Activated naive CD4-positive, alpha-beta T cell treated with anti-CD3 and anti-CD28 coated beads, Interleukin-2, amount 50 U/mL, for 72 hours (primary cell): ENCODE data around the gene RAB10. TPM values are rescaled to one million over a fixed set of nuclear protein-coding genes. Genes with fewer than 3 reads are reported as not detected.
A peak's percentile ranks its signal among the peaks of the same experiment; 100 is the strongest.
"Not testable (repeated sequence)": the region's sequence is repeated elsewhere in the genome, so short reads cannot be mapped to it uniquely, and the experiment has no call there.

Source experiments
- ATAC-seq, 2 donors: fragments of 150-1000 bp; cut with Tn5 transposase; 2 replicates each; pipeline ENCODE4 v1.10.0; 2021; ENCODE audit warnings: mild to moderate bottlenecking in 2 of 2, moderate library complexity in 2 of 2
- DNase-seq, 2 donors: peaks; one replicate each; pipeline ENCODE4 v3.0.0; 2021 to 2022; ENCODE audit warnings: low spot score in 2 of 2
- H3K27ac Mint-ChIP-seq, 2 donors: one replicate each; pipeline ENCODE4 v1.8.0; 2022; ENCODE audit warnings: mild to moderate bottlenecking in 2 of 2, mixed read lengths in 2 of 2
- H3K36me3 Mint-ChIP-seq, 2 donors: one replicate each; pipeline ENCODE4 v1.8.0; 2022; ENCODE audit warnings: mixed read lengths in 2 of 2
- H3K9me3 Mint-ChIP-seq, 2 donors: one replicate each; pipeline ENCODE4 v1.8.0; 2022; ENCODE audit warnings: mixed read lengths in 2 of 2
- total RNA-seq, 2 donors: library from RNA; stranded (reverse); gene quantifications; one replicate each; pipeline ENCODE4 v1.2.3, GENCODE V29; 2022

RAB10 gene
- total RNA-seq, result 10 to 100 TPM; 83.1 to 90.1 TPM

DNA sequence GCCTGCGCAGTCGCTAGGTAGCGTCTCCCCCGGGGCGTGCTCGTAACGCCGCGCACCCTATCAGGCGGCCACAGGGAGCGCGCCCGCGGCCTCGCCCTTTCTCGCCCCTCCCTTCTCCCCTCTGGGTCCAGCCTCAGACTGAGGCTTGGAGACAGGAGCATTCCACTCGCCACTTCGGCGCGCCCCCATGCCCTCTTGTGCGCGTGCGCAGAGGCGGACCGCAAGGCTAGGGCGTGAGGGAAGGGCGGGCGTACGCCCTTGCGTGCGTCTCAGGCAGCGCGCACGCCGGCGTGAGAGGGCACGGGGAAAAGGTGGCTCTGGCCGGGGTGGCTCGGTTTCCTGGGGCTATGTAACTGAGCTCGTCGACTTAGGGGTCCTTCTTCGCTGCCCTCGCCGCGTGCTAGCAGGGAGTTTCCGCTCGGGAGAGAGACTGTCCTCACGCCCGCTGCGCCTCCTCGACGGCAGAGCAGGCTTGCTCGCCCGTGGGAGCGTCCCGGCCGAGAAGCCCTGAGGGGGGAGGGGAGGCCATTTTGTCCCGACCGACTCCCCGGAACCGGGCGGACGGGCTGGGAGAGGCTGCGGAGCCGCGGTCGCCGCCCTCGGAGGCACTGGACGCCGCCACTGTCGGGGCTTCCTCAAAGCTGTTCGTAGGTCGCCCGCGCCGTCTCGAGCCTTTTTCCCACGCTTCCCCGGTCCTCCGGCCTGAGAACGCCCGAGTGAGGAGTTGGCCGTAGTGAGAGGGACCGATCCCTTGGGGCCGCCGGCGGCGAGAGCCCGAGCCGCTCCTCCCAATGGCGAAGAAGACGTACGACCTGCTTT, at the start of gene RAB10:
Gene RAB10, plus strand, starts transcription at position 267 of the 819 bp plus-strand sequence. Its CDS starts 525 bp downstream, at position 792.
- H3K36me3 Mint-ChIP-seq, result peaks cover 19% of the 10 kb centered on the region in 2 donors

DNA sequence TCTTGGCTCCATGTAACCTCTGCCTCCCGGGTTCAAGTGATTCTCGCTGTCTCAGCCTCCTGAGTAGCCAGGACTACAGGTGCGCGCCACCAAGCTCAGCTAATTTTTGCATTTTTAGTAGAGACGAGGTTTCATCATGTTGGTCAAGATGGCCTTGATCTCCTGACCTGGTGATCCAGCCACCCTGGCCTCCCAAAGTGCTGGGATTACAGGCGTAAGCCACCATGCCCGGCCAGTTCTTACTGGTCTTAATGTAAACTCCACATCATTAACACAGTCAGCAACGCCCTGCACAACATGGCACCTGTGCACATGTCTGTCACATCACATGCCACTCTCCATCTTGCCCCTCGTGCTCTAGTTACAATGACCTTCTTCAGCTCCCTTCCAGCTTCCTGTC, 45.8 kb upstream of the RAB10 start:
- Mint-ChIP-seq H3K27ac (no peak overlapping the region), H3K9me3 (no peaks in the 10 kb centered on the region), H3K36me3 (no peaks in the 10 kb centered on the region)
- DNase-seq, result no peak
- ATAC-seq, result no peak

More for the DNA sequence above, at the start of gene RAB10:
- Mint-ChIP-seq H3K27ac (peak within 1 kb of the TSS; percentile 94 to 96), H3K9me3 (no peaks in the 10 kb centered on the region)
- ATAC-seq (peak; percentile 84 to 90), DNase-seq (peak; percentile 99 to 100)

DNA sequence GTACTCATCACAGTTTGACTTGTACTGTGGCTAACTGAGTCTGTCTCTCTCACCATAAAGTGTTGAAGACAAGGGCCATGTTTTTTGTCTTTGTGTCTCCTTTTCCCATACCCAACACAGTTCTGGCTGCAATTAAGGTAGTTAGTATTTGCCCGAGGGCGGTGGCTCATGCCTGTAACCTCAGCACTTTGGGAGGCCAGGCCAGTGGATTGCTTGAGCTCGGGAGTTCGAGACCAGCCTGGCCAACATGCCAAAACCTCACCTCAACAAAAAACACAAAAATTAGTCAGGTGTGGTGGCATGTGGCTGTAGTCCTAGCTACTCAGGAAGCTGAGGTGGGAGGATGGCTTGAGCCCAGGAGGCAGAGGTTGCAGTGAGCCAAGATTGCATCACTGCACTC, 44.7 kb upstream of the RAB10 start:
- Mint-ChIP-seq H3K9me3 (no peaks in the 10 kb centered on the region), H3K36me3 (no peaks in the 10 kb centered on the region), H3K27ac (no peak overlapping the region)
- ATAC-seq (no peak), DNase-seq (no peak)

DNA sequence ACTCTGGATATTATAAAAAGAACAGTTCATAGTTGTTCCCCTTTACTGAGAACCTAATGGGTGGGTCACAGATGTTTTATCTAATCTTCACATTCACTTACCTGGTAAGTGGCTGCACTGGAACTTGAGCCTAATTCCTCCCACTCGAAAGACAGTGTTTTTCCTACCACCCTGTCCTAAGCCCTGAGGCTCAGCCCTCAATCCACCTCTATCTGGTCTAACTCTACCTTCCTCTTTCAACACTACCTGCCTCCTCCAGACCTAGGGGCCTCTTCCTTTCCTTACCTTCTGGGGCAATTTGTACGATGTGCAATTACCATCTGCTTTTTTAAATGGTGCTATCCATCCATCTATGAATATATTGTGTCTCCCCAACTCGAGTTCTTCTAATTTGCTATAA, 41.9 kb upstream of the RAB10 start:
- ATAC-seq (peak in 1 of 2 donors; percentile 51), DNase-seq (no peak)
- H3K9me3 Mint-ChIP-seq, result no peaks in the 10 kb centered on the region
- H3K36me3 Mint-ChIP-seq, result no peaks in the 10 kb centered on the region
- H3K27ac Mint-ChIP-seq, result no peak overlapping the region

DNA sequence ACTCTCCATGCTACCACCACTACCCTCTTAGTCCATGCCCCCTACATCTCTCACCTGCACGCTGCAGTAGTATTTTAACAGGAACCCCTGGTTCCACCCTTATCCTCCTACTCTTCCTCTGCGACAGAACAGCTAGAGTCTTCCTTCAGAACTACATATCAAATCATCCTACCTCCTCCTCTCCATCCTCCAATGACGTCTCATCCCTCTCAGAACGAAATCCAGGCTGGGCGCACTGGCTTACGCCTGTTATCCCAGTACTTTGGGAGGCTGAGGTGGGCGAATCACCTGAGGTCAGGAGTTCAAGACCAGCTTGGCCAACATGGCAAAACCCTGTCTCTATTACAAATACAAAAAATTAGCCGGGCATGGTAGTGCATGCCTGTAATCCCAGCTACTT, 41.3 kb upstream of the RAB10 start:
- Mint-ChIP-seq H3K9me3 (no peaks in the 10 kb centered on the region), H3K36me3 (no peaks in the 10 kb centered on the region), H3K27ac (no peak overlapping the region)
- DNase-seq, result no peak
- ATAC-seq, result no peak

DNA sequence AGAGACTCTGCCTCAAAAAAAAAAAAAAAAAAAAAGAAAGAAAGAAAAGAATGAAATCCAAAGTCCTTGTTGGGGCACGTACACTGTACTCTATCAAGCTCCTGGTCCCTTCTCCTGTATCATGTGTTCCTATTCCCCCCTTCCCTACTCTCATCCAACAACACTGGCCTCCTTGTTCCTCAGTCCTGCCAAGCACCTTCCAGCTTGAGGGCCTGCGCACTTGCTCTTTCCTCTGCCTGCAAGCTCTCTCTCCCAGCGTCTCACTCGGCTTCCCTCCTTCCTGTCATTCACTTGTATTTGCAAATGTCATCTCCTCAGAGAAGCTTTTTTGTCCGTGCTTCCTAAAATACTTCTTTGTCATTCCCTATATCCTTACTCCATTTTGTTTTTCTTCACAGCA, 40.8 kb upstream of the RAB10 start:
- H3K27ac Mint-ChIP-seq, result no peak overlapping the region
- DNase-seq (no peak), ATAC-seq (no peak)
- H3K9me3 Mint-ChIP-seq, result no peaks in the 10 kb centered on the region
- no peaks in the 10 kb centered on the region for H3K36me3 Mint-ChIP-seq

DNA sequence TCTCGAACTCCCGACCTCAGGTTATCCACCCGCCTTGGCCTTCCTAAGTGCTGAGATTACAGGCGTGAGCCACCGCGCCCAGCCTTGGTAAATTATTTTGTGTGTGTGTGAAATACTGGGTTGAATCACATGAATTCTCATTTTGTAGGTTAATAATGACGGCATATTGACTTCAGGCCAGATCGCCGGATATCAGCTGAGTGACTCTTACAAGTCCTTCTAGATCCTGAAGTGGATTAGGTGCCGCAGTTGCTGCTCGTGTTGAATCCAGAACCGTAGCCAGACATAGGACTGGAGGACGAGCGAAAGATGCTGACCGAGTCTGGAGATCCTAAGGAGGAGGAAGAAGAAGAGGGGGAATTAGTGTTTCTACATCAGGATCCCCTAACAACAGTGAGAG, 39.4 kb upstream of the RAB10 start:
- ATAC-seq, result no peak
- Mint-ChIP-seq H3K36me3 (no peaks in the 10 kb centered on the region), H3K9me3 (no peaks in the 10 kb centered on the region), H3K27ac (no peak overlapping the region)
- DNase-seq, result no peak

DNA sequence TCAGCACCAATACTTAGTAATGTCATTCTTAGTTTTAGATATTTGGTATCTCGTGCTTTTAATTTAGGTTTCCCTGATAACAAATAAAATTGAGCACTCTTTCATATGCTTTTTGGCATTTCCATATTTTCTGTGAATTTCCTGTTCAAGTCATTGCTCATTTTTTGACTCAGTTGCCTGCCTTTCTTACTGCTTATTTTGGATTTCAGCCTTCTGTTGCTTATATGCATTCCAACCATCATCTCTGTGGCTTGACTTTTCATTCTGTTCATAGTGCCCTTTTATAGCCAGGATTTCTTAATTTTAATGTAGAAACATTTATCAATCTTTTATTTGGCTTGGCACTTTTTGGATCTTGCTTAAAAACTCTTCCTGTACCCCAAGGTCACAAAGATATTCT, 37.0 kb upstream of the RAB10 start:
- Mint-ChIP-seq H3K36me3 (no peaks in the 10 kb centered on the region), H3K27ac (no peak overlapping the region), H3K9me3 (no peaks in the 10 kb centered on the region)
- ATAC-seq, result no peak
- DNase-seq, result no peak

DNA sequence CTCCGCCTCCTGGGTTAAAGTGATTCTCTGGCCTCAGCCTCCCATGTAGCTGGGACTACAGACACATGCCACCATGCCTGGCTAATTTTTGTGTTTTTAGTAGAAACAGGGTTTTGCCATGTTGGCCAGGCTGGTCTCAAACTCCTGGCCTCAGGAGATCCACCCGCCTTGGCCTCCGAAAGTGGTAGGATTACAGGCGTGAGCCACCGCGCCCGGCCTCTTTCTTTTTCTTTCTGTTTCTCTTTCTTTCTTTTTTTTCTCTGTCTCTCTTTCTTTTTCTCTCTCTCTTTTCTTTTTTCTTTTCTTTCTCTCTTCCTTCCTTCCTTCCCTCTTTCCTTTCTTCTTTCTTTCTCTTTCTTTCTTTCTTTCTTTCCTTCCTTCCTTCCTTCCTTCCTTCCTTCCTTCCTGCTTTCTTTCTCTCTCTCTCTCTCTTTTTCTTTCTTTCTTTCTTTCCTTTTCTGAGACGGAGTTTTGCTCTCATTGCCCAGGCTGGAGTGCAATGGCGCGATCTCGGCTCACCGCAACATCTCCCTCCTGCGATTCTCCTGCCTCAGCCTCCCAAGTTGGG, 35.0 kb upstream of the RAB10 start:
- peak overlapping the region in 1 of 2 donors; percentile 22 for H3K27ac Mint-ChIP-seq
- H3K9me3 Mint-ChIP-seq, ATAC-seq, DNase-seq, H3K36me3 Mint-ChIP-seq: not testable (repeated sequence)

DNA sequence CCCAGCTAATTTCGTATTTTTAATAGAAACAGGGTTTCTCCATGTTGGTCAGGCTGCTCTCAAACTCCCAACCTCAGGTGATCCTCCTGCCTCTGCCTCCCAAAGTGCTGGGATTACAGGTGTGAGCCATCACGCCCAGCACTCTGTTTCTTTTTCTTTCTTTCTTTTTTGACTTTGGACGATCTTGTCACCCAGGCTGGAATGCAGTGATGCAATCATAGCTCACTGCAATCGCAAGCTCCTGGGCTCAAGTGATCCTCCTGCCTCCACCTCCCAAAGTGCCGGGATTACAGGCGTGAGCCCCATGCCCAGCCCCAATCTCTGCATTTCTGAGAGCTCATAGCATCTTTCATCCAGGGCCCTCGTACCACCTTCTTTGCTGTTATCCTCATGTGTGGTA, 34.5 kb upstream of the RAB10 start:
- not testable (repeated sequence) for H3K36me3 Mint-ChIP-seq, ATAC-seq, H3K9me3 Mint-ChIP-seq, DNase-seq
- peak overlapping the region in 1 of 2 donors; percentile 37 for H3K27ac Mint-ChIP-seq

DNA sequence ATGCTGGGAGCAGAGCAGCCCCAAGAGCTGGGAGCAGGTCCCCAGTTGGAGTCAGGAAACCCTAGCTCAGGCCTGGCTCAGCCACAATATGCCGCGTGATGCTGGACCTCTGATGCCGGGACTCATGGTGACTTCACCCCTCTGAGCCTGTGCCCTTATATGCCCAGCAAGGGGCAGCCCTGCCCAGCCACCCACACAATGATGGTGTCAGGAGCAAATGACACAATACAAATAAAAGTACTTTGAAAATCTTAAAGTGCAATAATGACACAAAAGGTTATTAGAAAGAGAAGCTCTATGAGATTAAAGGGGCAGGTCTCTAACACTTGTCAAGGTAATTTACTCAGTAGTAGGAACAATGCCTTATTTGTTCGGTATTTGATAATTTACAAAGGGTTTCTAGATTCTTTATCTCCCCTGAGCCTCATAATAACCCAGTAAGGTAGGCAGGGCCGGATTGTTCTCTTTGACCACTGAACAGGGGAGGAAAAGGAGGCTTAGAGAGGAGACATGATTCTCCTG, 33.3 kb upstream of the RAB10 start:
- no peaks in the 10 kb centered on the region for H3K9me3 Mint-ChIP-seq
- no peak overlapping the region for H3K27ac Mint-ChIP-seq
- peak in 1 of 2 donors; percentile 36 for ATAC-seq
- no peaks in the 10 kb centered on the region for H3K36me3 Mint-ChIP-seq
- no peak for DNase-seq

DNA sequence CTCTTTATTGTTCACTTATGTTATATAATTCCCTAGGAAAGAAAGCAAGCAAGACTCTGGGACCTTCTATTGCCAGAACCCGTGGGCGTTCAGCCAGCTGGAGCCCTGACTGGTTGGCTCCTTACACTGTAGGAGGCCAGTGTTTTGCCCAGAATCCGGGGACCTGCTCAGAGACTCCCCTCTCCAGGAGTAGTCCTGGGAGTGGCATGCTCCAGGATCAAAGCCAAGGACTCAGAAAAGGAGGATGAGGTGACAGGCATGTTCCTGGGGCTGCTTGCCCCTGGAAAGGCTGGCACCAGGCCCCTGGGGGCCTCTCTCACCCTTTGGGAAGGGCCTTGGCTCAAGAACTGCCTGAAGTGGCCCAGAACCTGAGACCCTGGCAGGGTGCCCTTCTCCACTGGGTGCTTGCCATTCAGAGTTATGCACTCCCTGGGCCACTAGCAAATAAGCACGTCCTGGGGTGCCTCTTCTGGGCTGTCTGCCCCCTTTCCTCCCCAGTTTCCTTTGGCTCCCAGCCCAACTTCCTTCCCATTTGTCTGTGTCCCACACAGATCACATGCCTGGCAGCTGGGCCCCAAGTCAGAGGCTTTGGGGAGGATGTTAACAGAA, 32.0 kb upstream of the RAB10 start:
- H3K9me3 Mint-ChIP-seq, result no peaks in the 10 kb centered on the region
- H3K36me3 Mint-ChIP-seq, result no peaks in the 10 kb centered on the region
- no peak for ATAC-seq

DNA sequence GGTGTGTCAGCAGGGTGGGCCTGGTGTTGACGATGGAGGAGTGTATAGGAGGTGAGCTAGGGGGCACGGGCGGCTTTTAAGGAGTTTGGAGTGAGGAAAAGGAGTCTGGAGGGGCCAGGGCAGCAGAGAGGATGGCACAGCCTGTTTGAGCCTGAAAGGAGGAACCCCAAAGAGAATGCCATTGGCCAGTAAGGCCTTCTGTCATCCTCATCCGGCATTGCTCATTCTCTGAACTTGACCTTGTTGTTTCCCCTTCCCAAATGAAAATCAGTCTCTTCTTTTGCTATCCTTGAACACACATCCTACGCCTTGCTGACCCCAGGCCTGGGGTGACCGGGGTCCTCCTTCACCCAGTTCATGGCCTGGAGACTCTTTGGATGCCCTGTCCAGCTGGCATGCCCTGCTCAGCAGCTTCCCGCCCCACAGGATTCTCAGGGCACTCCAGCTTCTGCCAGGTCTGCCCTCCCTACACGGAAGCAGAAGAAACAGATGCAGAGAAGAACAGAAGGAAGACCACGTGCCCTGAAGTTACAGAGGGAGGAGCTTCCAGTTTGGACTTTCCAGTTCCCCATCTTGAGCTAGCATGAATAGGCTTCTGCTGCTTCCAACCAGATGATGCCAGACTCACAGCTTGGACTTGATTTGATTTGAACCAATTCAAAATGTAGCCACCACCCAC, 31.1 kb upstream of the RAB10 start:
- DNase-seq, result no peak
- Mint-ChIP-seq H3K27ac (no peak overlapping the region), H3K9me3 (no peaks in the 10 kb centered on the region), H3K36me3 (no peaks in the 10 kb centered on the region)
- no peak for ATAC-seq

More for the DNA sequence above, 32.0 kb upstream of the RAB10 start:
- no peak for DNase-seq
- H3K27ac Mint-ChIP-seq, result no peak overlapping the region

DNA sequence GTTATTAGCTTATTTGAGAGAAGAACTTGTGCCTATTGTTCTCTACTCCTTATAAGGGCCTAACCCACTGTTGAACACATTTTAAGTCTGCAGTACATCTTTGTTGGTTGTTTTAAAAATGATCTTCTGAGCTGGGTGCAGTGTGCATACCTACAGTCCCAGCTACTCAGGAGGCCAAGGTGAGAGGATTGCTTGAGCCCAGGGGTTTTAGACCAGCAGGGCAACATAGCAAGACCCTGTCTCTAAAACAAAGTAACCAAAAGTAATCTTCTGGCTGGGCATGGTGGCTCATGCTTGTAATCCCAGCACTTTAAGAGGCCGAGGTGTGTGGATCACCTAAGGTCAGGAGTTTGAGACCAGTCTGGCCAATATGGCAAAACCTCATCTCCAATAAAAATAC, 25.8 kb upstream of the RAB10 start:
- no peak overlapping the region for H3K27ac Mint-ChIP-seq
- no peak for ATAC-seq

DNA sequence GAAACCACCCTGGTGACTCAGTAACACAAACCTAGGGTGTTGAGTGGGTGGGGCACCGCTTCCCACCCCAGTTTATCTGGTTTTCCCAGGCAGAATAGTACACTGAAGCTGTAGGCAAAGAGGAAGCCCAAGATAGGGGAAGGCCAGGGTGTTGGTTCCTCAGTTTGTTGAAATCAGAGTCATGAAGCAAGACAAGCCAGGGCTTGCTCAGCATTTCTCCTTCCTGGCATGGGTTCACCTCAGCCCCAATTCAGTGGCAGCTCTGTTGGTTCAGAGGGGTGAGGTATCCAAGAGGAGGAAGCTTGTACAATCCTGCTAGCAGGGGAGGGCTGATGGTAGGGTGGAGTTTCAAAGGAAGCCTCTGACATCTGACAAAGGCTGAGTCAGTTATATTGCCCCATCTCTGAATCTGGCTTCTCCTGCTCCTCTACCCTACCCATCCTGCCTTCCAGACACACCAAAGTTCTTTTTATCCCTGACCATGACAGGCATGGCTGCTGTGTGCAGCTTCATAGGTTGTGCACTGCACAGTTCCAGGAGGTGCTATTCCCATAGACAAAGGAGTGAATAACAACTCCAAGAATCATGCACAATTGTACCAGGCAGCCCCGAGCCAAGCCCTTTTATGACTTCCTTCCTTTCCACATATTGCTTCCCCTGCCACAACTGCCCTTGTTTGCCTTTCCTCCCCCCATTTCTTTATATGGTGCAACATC, 24.9 kb upstream of the RAB10 start:
- H3K36me3 Mint-ChIP-seq, result no peaks in the 10 kb centered on the region
- DNase-seq, result no peak
- H3K9me3 Mint-ChIP-seq, result no peaks in the 10 kb centered on the region
- no peak overlapping the region for H3K27ac Mint-ChIP-seq
- ATAC-seq, result peak in 1 of 2 donors; percentile 33

More for the DNA sequence above, 25.8 kb upstream of the RAB10 start:
- no peaks in the 10 kb centered on the region for H3K36me3 Mint-ChIP-seq
- no peak for DNase-seq
- H3K9me3 Mint-ChIP-seq, result no peaks in the 10 kb centered on the region

DNA sequence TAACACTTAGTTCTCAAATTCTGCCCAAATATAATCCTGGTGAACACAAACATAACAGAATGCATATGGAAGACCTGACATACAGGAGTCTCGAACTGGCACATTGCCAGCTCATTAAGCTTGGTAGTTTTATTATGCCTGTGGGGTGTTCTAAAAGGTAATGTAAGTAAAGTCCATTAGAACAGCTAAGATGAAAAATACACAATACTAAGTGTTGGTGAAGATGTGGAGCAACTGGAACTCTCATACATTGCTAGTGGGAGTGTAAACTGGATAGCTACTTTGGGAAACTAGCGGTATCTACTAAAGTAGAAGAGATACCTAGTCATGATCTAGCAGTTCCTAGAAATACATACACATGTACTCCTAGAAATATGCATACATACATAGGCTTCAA, 24.3 kb upstream of the RAB10 start:
- ATAC-seq (no peak), DNase-seq (no peak)
- H3K36me3 Mint-ChIP-seq, result no peaks in the 10 kb centered on the region
- no peaks in the 10 kb centered on the region for H3K9me3 Mint-ChIP-seq
- no peak overlapping the region for H3K27ac Mint-ChIP-seq
